Heart right ventricle (tissue), 16 donors: Measurements from ENCODE around the gene DCHS1. TPM values are rescaled to one million over a fixed set of nuclear protein-coding genes. Genes with fewer than 3 reads are reported as not detected.

Experiments
- ATAC-seq, 8 donors: fragments of 200-7000 bp; cut with Tn5 transposase; one replicate each; pipeline ENCODE4 v1.9.1; 2020; ENCODE audit warnings: mild to moderate bottlenecking in 8 of 8, moderate library complexity in 8 of 8, moderate number of reproducible peaks in 1 of 8
- DNase-seq, 2 donors: peaks; one replicate each; pipeline ENCODE4 v3.0.0-alpha.2; 2020
- H3K27ac ChIP-seq, 10 donors: fragments of 200-600 bp; sonication (generic) in 2 of 10; one replicate each; pipeline versions ENCODE4 v1.5.0 to v1.8.0; 2020 to 2022; ENCODE audit warnings: mild to moderate bottlenecking in 3 of 10
- H3K27me3 ChIP-seq, 7 donors: fragments of 200-600 bp; one replicate each; pipeline ENCODE4 v1.8.0; 2021 to 2022; ENCODE audit warnings: mild to moderate bottlenecking in 2 of 7
- H3K36me3 ChIP-seq, 9 donors: fragments of 200-600 bp; sonication (generic) in 1 of 9; one replicate each; pipeline versions ENCODE4 v1.5.0 to v1.8.0; 2020 to 2022; ENCODE audit warnings: mild to moderate bottlenecking in 2 of 9
- H3K4me1 ChIP-seq, 9 donors: fragments of 200-600 bp; sonication (generic) in 1 of 9; one replicate each; pipeline versions ENCODE4 v1.5.0 to v1.8.0; 2020 to 2022; ENCODE audit warnings: mild to moderate bottlenecking in 4 of 9
- H3K4me3 ChIP-seq, 10 donors: fragments of 200-600 bp; sonication (generic) in 2 of 10; one replicate each; pipeline versions ENCODE4 v1.5.0 to v1.8.0; 2020 to 2022; ENCODE audit warnings: mild to moderate bottlenecking in 7 of 10, moderate library complexity in 2 of 10
- H3K9me3 ChIP-seq, 11 donors: fragments of 200-600 bp in 10 of 11; sonication (generic) in 2 of 11; one replicate each; pipeline versions ENCODE4 v1.5.0 to v1.8.0; 2013 to 2022; ENCODE audit warnings: mild to moderate bottlenecking in 2 of 11, control low read depth in 1 of 11, moderate library complexity in 1 of 11
- CTCF ChIP-seq, 9 donors: fragments of 200-600 bp; sonication (generic) in 2 of 9; IDR thresholded peaks; one replicate each; pipeline versions ENCODE4 v1.5.0 to v1.8.0; 2021 to 2022; ENCODE audit warnings: antibody characterized with exemption in 9 of 9, mild to moderate bottlenecking in 5 of 9, moderate library complexity in 1 of 9
- WGBS, 2 donors: extraction: QIAGEN DNeasy Blood & Tissue Kit; methylation state at CpG; one replicate each; pipeline ENCODE4 v1.1.7; 2013; ENCODE audit warnings: inconsistent platforms in 1 of 2; 5-methylcytosine and 5-hydroxymethylcytosine counted together
- intact Hi-C, 10 donors: fragments of 100-400 bp; cut with DNase I; formaldehyde crosslinking; loops; one replicate each; pipeline versions ENCODE4 v1.11.1 to v1.14.2; 2022
- polyA plus RNA-seq, 2 donors: library from polyadenylated mRNA; stranded (reverse); fragments of 200-250 nt; gene quantifications; one replicate each; pipeline ENCODE4 v1.2.3, GENCODE V29; 2013
- total RNA-seq, 10 donors: library from RNA; stranded (reverse); fragmentation: NEBNext Ultra II Directional in 3 of 10; extraction: Animal tissue kit (Norgen Biotek cat#: 25700) in 3 of 10; gene quantifications; one replicate each; pipeline versions ENCODE4 v1.2.1 to v1.2.4, GENCODE V29; 2021 to 2023
- donor health status: Arrhythmogenic right ventricular cardiomyopathy.
- donor health status: ischemic (EF 13 %, LVEDD 7.1; RV severe dilation, severe dysfunction).
- donor health status: healthy with polysubstance abuse.
- donor health status: DM: no; HTN: yes; CAD: no.
- donor health status: DM: no; HTN: no; CAD: no.
- donor health status: ischemic (EF 25% LVEDD 6.9; RV normal size, moderate dysfunction).
- donor health status: ischemic (EF 25% LVEDD 5.7; RV mildly dilated, moderate dysfunction).
- donor health status: healthy.
- donor health status: DM: yes; HTN: yes; CAD: no.
- donor health status: Ischemic cardiomyopathy.
- donor health status: ischemic (EF 35%, LVEDD 5.7; RV mildly dilated, moderate dysfunction).
- donor health status: nonischemic (EF 11% LVEDD 7.7; RV severe dilation, severe dysfunction).
- donor health status: DM: yes; HTN: yes; CAD: no.
- donor health status: PGD.
- donor health status: ischemic (EF 29% LVEDD 5.4; RV normal size, mild dysfunction).
- donor health status: nonischemic (EF 23%, LVEDD 6.1; RV moderate dilation, normal function).

DCHS1 gene
- total and polyA plus RNA-seq, 12 donors: 4.1 to 12.4 (median 8.2) TPM

GRCh38 chr11:6629573-6629891 lies 26.1 kb downstream of the DCHS1 start:
- DNase-seq: no peak
- Histone ChIP-seq H3K36me3 (peaks cover 0 to 99% (median 19%) of the 10 kb centered on the region in 9 donors), H3K27me3 (no peaks in the 10 kb centered on the region), H3K27ac (no peak overlapping the region), H3K9me3 (no peaks in the 10 kb centered on the region), H3K4me1 (peaks cover 0 to 18% (median 14%) of the 10 kb centered on the region in 9 donors), H3K4me3 (no peak overlapping the region)
- ATAC-seq: no peak
- 94 to 95% methylated on average over 24 of the region's 24 CpGs for WGBS, 2 donors
- intact Hi-C loops: no loop called here
- no peak for TF ChIP-seq CTCF (IDR thresholded peaks at IDR 0.05)

- peaks cover 0 to 11% (median 6%) of the 10 kb centered on the region in 9 donors for H3K4me1 ChIP-seq
- intact Hi-C loops: no loop called here
- H3K27ac ChIP-seq: no peak overlapping the region
- DNase-seq: no peak
- no peaks in the 10 kb centered on the region for H3K27me3 ChIP-seq
- H3K4me3 ChIP-seq: no peak overlapping the region
- no peak for TF ChIP-seq CTCF (IDR thresholded peaks at IDR 0.05)
- no peak for ATAC-seq
- H3K9me3 ChIP-seq: no peaks in the 10 kb centered on the region
- WGBS, 2 donors: 97% methylated on average over 4 of the region's 4 CpGs
- H3K36me3 ChIP-seq: peaks cover 0 to 99% (median 19%) of the 10 kb centered on the region in 9 donors
These were observed 27.1 kb downstream of the DCHS1 start for GRCh38 chr11:6628526-6628925.

GRCh38 chr11:6627762-6628241 lies 27.8 kb downstream of the DCHS1 start:
- no peak for TF ChIP-seq CTCF (IDR thresholded peaks at IDR 0.05)
- intact Hi-C loops: no loop called here
- Histone ChIP-seq H3K27ac (no peak overlapping the region), H3K36me3 (peaks cover 0 to 99% (median 19%) of the 10 kb centered on the region in 9 donors), H3K9me3 (no peaks in the 10 kb centered on the region), H3K4me3 (no peak overlapping the region), H3K27me3 (no peaks in the 10 kb centered on the region), H3K4me1 (peaks cover 0 to 11% (median 0%) of the 10 kb centered on the region in 9 donors)
- 83 to 88% methylated on average over 2 of the region's 2 CpGs for WGBS, 2 donors
- ATAC-seq (no peak), DNase-seq (no peak)

- peaks cover 0 to 11% (median 0%) of the 10 kb centered on the region in 9 donors for H3K4me1 ChIP-seq
- H3K27ac ChIP-seq: no peak overlapping the region
- 77 to 82% methylated on average over 19 of the region's 19 CpGs for WGBS, 2 donors
- H3K36me3 ChIP-seq: peaks cover 0 to 99% (median 19%) of the 10 kb centered on the region in 9 donors
- TF ChIP-seq CTCF (IDR thresholded peaks at IDR 0.05): no peak
- no peak overlapping the region for H3K4me3 ChIP-seq
- intact Hi-C loops: no loop called here
- peak; percentile 36 to 79 (median 63) for ATAC-seq
- H3K9me3 ChIP-seq: no peaks in the 10 kb centered on the region
- peak; percentile 41 to 67 for DNase-seq
- no peaks in the 10 kb centered on the region for H3K27me3 ChIP-seq
These were observed 28.4 kb downstream of the DCHS1 start for GRCh38 chr11:6626971-6627761.
